Stimulated activated CD8-positive, alpha-beta memory T cell treated with anti-CD3 and anti-CD28 coated beads, Interleukin-2, amount 100 ng/mL, for 48 hours (primary cell): ENCODE data around the gene PCDHB10.
"Not testable (repeated sequence)": the region's sequence is repeated elsewhere in the genome, so short reads cannot be mapped to it uniquely, and the experiment has no call there.

Source experiments
- DNase-seq, 2 donors: peaks; one replicate each; pipeline ENCODE4 v3.0.0-alpha.2; 2020; ENCODE audit warnings: low read depth in 2 of 2

The PCDHB10 gene

DNA sequence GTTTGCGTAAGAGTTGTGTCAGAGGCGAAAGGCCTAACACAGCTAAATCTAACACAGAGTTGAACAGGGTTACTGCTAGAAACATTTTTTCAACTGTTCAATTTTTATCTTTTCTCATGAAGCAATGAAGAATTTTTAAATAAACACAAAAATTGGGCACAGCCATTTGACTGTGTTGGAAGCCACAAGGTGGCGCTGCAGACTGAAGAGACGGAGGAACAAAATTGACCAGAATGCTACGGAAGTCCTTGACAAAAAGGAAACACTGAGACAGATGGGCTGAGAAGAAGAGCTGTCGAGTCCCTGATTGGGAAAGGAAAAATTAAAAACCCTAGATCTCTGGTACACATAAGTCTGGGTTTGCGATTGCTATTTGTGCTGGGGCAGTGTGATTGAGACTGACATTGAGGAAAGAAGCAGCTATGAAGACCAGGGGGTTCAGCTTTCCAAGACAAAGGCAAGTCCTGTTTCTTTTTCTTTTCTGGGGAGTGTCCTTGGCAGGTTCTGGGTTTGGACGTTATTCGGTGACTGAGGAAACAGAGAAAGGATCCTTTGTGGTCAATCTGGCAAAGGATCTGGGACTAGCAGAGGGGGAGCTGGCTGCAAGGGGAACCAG, 5.1 kb upstream of the PCDHB10 start, which contains the start of gene PCDHB9:
Gene PCDHB9 (plus strand): TSS at position 265 of the 616 bp plus-strand sequence. CDS start 158 bp downstream, at position 423.
- no peak for DNase-seq

DNA sequence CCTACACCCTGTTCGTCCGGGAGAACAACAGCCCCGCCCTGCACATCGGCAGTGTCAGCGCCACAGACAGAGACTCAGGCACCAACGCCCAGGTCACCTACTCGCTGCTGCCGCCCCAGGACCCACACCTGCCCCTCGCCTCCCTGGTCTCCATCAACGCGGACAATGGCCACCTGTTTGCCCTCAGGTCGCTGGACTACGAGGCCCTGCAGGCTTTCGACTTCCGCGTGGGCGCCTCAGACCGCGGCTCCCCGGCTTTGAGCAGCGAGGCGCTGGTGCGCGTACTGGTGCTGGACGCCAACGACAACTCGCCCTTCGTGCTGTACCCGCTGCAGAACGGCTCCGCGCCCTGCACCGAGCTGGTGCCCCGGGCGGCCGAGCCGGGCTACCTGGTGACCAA, 3.5 kb upstream of the PCDHB10 start:
- not testable (repeated sequence) for DNase-seq

DNA sequence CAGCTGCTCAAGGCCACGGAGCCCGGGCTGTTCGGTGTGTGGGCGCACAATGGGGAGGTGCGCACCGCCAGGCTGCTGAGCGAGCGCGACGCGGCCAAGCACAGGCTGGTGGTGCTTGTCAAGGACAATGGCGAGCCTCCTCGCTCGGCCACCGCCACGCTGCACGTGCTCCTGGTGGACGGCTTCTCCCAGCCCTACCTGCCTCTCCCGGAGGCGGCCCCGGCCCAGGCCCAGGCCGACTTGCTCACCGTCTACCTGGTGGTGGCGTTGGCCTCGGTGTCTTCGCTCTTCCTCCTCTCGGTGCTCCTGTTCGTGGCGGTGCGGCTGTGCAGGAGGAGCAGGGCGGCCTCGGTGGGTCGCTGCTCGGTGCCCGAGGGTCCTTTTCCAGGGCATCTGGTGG, 3.0 kb upstream of the PCDHB10 start:
- not testable (repeated sequence) for DNase-seq

DNA sequence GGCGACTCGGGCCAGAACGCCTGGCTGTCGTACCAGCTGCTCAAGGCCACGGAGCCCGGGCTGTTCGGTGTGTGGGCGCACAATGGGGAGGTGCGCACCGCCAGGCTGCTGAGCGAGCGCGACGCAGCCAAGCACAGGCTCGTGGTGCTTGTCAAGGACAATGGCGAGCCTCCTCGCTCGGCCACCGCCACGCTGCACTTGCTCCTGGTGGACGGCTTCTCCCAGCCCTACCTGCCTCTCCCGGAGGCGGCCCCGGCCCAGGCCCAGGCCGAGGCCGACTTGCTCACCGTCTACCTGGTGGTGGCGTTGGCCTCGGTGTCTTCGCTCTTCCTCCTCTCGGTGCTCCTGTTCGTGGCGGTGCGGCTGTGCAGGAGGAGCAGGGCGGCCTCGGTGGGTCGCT, 2.2 kb downstream of the PCDHB10 start:
- DNase-seq = not testable (repeated sequence)

DNA sequence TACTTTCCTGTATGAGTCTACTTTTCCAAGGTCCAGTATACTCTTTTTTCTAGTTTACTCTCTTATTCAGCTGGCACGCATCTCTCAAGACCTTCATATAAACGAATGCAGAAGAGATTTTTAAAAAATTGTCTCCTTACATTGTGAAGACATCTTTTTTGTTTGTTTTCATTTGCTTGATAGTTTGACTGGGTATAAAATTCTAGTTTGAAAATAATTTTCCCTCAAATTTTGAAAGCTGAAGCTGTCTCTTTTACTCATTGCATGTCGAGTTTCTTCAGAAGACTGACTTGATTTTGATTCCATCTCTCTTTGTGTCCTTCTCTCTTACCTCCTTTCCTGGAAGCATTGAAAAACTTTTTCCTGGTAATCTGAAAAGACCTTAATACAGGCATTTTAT, 4.2 kb downstream of the PCDHB10 start:
- DNase-seq = no peak

DNA sequence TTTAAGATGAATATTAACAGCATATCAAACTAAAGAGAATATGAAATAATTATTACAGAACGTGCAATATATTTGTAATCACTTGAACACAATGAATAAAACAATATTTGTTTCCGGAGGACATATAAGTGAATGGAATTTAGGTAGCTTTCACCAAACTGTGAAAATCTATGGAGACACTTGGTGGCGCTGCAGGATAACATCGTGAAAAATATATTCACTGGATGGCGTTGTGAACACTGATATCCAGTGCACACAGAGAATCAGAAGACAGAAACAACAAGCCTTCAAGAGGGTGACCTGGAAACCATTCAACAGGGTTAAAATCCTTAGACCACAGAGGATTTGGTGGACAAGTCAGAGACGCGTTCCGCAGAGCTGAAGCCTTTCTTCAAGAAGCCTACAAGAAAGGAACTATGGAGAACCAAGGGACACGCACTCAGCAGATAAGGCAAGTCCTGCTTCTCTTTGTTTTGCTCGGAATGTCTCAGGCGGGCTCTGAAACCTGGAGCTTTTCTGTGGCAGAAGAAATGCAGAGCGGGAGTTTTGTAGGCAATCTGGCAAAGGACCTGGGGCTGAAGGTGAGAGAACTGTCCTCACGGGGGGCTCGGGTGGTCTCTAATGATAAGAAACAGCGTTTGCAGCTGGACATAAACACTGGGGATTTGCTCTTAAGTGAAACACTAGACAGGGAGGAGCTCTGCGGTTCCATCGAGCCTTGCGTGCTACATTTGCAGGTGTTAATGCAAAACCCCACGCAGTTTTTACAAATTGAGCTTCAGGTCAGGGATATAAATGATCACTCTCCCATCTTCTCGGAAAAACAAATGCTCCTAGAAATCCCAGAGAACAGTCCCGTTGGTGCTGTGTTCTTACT, 7.4 kb downstream of the PCDHB10 start, which contains the start of gene PCDHB11:
Gene PCDHB11 (plus strand): TSS at position 269 of the 877 bp plus-strand sequence. CDS start 148 bp downstream, at position 417.
- no peak for DNase-seq

DNA sequence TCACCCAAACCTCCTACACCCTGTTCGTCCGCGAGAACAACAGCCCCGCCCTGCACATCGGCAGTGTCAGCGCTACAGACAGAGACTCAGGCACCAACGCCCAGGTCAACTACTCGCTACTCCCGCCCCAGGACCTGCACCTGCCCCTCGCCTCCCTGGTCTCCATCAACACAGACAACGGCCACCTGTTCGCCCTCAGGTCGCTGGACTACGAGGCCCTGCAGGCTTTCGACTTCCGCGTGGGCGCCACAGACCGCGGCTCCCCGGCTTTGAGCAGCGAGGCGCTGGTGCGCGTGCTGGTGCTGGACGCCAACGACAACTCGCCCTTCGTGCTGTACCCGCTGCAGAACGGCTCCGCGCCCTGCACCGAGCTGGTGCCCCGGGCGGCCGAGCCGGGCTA, 9.0 kb downstream of the PCDHB10 start:
- not testable (repeated sequence) for DNase-seq

DNA sequence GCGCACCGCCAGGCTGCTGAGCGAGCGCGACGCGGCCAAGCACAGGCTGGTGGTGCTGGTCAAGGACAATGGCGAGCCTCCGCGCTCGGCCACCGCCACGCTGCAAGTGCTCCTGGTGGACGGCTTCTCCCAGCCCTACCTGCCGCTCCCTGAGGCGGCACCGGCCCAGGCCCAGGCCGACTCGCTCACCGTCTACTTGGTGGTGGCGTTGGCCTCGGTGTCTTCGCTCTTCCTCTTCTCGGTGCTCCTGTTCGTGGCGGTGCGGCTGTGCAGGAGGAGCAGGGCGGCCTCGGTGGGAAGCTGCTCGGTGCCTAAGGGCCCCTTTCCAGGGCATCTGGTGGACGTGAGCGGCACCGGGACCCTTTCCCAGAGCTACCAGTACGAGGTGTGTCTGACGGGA, 9.5 kb downstream of the PCDHB10 start:
- not testable (repeated sequence) for DNase-seq

DNA sequence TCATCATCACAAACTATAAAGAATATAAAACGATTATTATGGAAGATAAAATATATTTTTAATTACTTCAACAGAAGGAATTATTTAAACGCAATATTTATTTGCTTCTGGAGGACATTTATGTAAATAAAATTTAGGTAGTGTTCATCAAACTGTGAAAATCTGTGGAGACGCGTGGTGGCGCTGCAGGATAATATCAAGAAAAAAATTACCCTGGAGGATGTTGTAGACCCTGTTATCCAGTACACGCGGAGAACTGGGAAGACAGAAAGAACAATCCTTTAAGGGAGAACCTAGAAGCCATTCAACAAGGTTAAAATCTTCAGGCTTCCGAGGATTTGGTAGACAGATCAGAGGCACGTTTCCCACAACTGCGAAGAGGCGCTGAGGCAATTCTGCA, 16.3 kb downstream of the PCDHB10 start, which contains the start of gene PCDHB12:
Gene PCDHB12 (plus strand): TSS at position 242 of the 400 bp plus-strand sequence. CDS start 189 bp downstream, outside the sequence.
- DNase-seq = no peak

DNA sequence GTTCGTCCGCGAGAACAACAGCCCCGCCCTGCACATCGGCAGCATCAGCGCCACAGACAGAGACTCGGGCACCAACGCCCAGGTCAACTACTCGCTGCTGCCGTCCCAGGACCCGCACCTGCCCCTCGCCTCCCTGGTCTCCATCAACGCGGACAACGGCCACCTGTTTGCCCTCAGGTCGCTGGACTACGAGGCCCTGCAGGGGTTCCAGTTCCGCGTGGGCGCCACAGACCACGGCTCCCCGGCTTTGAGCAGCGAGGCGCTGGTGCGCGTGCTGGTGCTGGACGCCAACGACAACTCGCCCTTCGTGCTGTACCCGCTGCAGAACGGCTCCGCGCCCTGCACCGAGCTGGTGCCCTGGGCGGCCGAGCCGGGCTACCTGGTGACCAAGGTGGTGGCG, 18.1 kb downstream of the PCDHB10 start:
- DNase-seq = not testable (repeated sequence)

DNA sequence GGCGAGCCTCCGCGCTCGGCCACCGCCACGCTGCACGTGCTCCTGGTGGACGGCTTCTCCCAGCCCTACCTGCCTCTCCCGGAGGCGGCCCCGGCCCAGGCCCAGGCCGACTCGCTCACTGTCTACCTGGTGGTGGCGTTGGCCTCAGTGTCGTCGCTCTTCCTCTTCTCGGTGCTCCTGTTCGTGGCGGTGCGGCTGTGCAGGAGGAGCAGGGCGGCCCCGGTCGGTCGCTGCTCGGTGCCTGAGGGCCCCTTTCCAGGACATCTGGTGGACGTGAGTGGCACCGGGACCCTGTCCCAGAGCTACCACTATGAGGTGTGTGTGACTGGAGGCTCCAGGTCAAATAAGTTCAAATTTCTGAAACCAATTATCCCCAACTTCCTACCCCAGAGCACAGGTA, 18.7 kb downstream of the PCDHB10 start:
- DNase-seq = not testable (repeated sequence)

DNA sequence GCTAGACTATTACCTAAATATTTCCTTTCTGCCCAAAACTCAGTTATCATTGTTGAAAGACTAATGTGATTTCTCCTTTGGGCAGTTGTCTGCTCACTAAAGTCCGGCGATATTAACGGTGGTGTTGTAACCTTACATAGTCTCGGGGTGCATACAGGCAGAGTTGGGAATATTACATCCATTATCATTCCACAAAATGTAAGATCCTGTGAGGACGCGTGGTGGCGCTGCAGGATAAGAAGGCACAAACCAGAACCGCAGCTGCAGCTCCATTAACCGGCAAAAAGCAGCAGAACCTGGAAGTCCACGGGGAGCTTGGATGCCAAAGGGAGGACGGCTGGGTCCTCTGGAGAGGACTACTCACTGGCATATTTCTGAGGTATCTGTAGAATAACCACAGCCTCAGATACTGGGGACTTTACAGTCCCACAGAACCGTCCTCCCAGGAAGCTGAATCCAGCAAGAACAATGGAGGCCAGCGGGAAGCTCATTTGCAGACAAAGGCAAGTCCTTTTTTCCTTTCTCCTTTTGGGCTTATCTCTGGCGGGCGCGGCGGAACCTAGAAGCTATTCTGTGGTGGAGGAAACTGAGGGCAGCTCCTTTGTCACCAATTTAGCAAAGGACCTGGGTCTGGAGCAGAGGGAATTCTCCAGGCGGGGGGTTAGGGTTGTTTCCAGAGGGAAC, 21.6 kb downstream of the PCDHB10 start, which contains the start of gene PCDHB13:
Gene PCDHB13 (plus strand): TSS at position 264 of the 684 bp plus-strand sequence. CDS start 205 bp downstream, at position 469.
- DNase-seq = not testable (repeated sequence)

DNA sequence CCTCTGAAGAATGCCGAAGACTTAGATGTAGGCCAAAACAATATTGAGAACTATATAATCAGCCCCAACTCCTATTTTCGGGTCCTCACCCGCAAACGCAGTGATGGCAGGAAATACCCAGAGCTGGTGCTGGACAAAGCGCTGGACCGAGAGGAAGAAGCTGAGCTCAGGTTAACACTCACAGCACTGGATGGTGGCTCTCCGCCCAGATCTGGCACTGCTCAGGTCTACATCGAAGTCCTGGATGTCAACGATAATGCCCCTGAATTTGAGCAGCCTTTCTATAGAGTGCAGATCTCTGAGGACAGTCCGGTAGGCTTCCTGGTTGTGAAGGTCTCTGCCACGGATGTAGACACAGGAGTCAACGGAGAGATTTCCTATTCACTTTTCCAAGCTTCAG, 22.4 kb downstream of the PCDHB10 start:
- not testable (repeated sequence) for DNase-seq

DNA sequence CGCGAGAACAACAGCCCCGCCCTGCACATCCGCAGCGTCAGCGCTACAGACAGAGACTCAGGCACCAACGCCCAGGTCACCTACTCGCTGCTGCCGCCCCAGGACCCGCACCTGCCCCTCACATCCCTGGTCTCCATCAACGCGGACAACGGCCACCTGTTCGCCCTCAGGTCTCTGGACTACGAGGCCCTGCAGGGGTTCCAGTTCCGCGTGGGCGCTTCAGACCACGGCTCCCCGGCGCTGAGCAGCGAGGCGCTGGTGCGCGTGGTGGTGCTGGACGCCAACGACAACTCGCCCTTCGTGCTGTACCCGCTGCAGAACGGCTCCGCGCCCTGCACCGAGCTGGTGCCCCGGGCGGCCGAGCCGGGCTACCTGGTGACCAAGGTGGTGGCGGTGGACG, 23.4 kb downstream of the PCDHB10 start:
- not testable (repeated sequence) for DNase-seq

DNA sequence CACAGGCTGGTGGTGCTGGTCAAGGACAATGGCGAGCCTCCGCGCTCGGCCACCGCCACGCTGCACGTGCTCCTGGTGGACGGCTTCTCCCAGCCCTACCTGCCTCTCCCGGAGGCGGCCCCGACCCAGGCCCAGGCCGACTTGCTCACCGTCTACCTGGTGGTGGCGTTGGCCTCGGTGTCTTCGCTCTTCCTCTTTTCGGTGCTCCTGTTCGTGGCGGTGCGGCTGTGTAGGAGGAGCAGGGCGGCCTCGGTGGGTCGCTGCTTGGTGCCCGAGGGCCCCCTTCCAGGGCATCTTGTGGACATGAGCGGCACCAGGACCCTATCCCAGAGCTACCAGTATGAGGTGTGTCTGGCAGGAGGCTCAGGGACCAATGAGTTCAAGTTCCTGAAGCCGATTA, 23.9 kb downstream of the PCDHB10 start:
- DNase-seq = not testable (repeated sequence)

DNA sequence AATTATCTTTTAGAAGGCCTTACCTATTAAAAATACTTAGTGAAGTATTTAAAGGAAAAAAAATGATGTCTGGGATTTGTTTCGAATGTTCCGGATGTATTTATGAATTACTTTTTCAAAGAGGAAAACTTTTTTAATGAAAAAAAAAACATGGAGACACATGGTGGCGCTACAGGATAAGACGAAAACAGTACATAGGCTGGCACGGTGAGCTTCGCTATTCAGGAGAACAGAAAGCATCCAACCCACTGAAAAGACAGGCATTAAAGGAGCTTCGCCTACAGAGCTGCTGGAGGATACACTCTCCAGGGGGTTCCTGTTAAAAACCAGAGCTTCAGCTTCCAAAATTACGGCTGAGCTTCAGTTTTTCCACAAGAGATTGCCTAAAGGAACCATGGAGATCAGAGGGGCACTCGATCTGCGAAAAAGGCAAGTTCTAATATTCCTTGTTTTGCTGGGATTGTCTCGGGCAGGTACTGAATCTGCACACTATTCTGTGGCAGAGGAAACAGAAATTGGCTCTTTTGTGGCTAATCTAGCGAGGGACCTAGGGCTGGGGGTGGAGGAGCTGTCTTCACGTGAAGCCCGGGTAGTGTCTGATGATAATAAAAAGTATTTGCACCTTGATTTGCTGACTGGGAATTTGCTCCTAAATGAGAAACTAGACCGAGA, 31.1 kb downstream of the PCDHB10 start, which contains the start of gene PCDHB14:
Gene PCDHB14 (plus strand): TSS at position 232 of the 672 bp plus-strand sequence. CDS start 163 bp downstream, at position 395.
- no peak for DNase-seq

DNA sequence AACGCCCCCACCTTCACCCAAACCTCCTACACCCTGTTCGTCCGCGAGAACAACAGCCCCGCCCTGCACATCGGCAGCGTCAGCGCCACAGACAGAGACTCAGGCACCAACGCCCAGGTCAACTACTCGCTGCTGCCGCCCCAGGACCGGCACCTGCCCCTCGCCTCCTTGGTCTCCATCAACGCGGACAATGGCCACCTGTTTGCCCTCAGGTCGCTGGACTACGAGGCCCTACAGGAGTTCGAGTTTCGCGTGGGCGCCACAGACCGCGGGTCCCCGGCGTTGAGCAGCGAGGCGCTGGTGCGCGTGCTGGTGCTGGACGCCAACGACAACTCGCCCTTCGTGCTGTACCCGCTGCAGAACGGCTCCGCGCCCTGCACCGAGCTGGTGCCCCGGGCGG, 32.7 kb downstream of the PCDHB10 start:
- not testable (repeated sequence) for DNase-seq

DNA sequence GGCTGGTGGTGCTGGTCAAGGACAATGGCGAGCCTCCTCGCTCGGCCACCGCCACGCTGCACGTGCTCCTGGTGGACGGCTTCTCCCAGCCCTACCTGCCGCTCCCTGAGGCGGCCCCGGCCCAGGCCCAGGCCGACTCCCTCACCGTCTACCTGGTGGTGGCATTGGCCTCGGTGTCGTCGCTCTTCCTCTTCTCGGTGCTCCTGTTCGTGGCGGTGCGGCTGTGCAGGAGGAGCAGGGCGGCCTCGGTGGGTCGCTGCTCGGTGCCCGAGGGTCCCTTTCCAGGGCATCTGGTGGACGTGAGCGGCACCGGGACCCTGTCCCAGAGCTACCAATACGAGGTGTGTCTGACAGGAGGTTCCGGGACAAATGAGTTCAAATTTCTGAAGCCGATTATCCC, 33.3 kb downstream of the PCDHB10 start:
- not testable (repeated sequence) for DNase-seq

DNA sequence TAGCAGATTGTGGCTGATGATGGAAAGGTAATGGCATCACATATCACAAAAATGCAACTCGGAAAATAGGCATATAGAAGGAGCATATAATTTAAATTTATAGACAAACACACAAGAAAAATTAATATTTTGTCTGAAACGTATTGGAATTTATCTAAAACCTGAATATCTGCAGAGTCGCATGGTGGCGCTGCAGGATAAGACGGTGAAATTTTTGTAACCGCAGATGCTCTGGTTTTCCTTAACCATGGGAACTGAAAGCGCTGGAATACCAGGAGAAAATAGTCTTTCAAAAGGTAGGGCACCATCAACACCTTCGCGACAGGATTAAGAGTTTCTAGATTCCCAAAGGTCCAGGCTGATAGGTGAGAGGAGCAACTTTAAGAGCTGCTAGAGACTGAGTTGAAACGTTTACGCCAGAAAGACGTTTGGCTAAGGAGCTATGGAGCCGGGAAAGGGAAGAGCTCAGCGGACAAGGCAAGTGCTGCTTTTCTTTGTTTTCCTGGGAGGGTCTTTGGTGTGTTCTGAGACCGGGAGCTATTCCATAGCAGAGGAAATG, 42.0 kb downstream of the PCDHB10 start:
- no peak for DNase-seq

DNA sequence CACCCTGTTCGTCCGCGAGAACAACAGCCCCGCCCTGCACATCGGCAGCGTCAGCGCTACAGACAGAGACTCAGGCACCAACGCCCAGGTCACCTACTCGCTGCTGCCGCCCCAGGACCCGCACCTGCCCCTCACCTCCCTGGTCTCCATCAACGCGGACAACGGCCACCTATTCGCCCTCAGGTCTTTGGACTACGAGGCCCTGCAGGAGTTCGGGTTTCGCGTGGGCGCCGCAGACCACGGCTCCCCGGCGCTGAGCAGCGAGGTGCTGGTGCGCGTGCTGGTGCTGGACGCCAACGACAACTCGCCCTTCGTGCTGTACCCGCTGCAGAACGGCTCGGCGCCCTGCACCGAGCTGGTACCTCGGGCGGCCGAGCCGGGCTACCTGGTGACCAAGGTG, 43.8 kb downstream of the PCDHB10 start:
- not testable (repeated sequence) for DNase-seq
